ENCODE measurements around the gene MT1H.
"Not testable (repeated sequence)": the region's sequence is repeated elsewhere in the genome, so short reads cannot be mapped to it uniquely, and the experiment has no call there.

MT1H gene

GRCh38 chr16:56684256-56684925 lies 14.8 kb downstream of the MT1H start:
- no peak for DNase-seq

- DNase-seq = no peak
Measured at GRCh38 chr16:56684926-56685590, 15.4 kb downstream of the MT1H start.

DNA sequence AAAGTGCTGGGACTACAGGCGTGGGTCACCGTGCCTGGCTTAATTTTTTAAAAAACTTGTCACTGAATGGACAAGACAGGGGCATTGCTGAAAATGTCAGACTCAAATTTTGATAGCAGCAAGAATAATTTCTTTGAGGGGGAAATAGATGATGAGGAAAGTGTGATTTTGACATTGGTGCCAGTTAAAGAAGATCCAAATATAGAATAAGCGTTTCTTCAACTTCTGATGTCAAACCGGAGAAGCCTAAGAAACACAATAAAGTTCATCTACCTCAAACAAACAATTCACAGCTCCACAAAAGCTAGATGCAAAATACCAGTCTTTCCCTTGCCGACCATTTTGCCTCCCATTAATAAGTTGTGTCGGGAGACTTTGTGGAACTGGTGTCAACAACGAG lies 17.1 kb downstream of the MT1H start:
- no peak for DNase-seq

- no peak for DNase-seq
Measured at GRCh38 chr16:56688762-56689161, 19.1 kb downstream of the MT1H start.

DNA sequence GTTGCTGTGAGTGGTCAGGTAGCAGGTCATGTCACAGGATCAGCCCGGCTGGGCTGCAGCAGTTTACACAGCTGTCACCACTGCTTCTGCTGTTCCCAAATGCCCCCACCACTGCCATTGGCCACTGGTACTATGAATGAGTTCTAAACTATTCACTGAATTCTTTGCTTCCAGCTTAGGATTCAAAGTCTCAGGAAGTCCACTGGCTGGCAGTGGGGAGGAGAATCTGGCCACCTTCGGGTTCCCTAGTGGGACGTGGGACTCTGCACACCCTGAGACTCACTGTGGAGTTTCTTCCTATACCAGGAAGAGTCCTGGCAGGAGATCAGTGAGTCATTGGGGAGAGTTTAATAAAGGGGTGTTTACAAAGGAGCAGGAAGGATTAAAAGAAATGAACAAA lies 19.6 kb downstream of the MT1H start:
- no peak for DNase-seq

- no peak for DNase-seq
Measured at GRCh38 chr16:56690420-56691122, 21.0 kb downstream of the MT1H start.

DNA sequence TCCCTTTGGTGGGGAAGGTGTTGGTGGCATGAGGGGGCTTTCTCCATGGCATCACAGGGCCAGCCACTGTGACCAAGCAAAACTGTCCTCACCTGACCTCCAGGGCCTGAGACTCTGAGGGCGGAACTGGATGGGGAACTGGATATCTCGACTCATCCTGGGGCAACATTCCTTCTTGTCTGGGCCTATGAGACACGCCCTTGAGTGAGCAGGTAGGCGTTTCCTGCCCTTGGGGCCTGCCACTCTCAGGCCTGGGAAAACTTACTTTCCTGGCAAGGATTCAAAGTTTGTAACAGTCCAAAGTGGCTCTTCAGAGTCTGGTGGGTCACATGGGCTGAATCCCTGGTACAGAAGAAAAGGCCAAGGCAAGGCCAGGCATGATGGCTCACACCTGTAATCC lies 22.3 kb downstream of the MT1H start:
- DNase-seq = no peak

- DNase-seq = no peak
Measured at GRCh38 chr16:56695246-56695645, 25.6 kb downstream of the MT1H start.

DNA sequence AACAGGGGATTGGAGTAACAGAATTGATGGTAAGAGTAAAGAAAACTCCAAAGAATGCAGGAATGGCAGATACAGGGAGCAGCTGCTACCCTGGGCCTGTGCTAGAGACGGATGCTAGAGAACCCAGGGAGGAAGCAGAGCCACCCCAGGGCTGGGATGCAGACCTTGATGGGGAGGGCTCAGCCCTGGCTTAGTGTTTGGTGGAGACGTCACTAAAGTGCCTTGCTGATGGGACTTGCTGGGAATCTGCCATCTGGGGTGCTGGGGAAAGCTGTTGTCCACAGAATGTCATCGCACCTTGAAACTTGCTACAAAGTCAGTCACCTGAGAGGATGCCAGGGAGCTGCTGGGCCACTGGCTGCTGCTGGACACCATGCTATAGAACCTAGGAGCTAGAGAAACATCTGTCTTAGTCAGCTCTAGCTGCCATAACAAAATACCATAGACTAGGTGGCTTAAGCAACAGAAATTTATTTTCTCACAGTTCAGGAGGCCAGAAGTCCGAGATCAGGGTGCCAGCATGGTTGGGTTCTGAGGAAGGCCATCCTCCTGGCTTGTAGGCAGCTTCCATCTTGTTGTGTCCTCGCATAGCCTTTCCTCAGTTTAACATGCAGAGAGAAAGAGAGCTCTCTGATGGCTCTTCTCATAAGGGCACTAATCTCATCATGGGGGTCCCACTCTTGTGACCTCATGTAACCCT lies 28.0 kb downstream of the MT1H start:
- no peak for DNase-seq

- DNase-seq = no peak
Measured at GRCh38 chr16:56700195-56700594, 30.6 kb downstream of the MT1H start.

DNA sequence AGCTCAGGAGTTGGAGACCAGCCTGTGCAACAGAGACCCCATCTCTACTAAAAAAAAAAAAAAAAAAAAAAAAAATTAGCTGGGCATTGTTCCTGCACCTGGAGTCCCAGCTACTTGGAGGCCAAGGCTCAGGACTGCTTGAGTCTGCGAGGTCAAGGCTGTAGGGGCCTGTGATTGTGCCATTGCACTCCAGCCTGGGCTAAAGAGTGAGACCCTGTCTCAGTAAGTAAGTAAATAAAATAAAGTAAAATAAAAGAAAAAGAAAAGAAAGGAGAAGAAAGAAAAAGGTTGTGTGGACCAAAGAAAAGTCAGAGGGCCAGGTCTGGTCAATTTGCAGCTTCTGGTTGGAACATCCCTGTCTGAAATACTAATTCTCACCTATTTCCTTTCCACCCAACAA lies 31.0 kb downstream of the MT1H start:
- DNase-seq = no peak

DNA sequence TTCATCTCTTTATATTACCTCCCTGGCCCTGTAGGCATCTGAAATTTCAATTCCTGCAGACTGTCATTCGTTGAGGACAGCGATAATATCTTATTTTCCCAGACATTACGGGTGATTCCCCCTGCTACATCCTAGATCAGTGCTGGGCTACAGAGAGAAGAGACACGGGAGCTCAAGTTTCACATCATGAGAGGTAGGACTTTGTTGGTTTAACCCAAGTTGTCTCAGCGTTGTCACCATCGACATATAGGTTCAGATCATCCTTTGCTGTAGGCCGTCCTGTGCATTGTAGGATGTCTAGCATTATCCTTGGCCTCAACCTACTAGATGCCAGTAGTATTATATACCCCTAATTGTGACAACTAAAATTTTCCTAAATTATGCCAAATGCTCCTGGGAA lies 31.9 kb downstream of the MT1H start:
- no peak for DNase-seq

- no peak for DNase-seq
Measured at GRCh38 chr16:56702836-56703235, 33.2 kb downstream of the MT1H start.

- no peak for DNase-seq
Measured at GRCh38 chr16:56708525-56709442, 39.2 kb downstream of the MT1H start.

GRCh38 chr16:56709443-56710040 lies 39.9 kb downstream of the MT1H start:
- no peak for DNase-seq

DNA sequence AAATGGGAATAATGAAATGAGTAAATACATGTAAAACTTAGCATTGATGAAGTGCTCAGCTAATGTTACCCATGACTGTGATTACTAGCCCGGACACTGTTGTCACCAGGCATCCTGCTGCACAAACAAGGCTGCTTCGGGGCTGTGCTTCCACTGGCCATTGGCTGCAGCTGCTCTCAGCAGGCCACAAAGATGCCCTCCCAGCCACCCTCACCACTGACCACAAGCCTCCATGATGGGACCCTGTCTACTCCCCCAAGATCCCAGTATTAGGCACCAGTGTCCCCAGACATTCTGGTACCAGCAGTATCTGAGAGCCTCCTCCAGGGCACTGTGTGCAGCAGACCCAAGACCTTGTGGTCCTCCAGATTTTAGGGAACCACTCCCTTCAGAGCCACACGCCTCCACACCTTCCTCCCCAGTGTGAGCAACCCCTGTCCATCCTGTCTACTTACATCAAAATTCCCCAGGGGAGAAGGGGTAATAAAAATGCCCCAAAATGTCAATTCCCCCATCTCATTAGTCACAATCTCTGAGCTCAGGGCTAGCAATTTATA lies 40.6 kb downstream of the MT1H start:
- no peak for DNase-seq

GRCh38 chr16:56711862-56712261 lies 42.2 kb downstream of the MT1H start:
- DNase-seq = no peak

- DNase-seq = no peak
Measured at GRCh38 chr16:56713794-56714193, 44.2 kb downstream of the MT1H start.

DNA sequence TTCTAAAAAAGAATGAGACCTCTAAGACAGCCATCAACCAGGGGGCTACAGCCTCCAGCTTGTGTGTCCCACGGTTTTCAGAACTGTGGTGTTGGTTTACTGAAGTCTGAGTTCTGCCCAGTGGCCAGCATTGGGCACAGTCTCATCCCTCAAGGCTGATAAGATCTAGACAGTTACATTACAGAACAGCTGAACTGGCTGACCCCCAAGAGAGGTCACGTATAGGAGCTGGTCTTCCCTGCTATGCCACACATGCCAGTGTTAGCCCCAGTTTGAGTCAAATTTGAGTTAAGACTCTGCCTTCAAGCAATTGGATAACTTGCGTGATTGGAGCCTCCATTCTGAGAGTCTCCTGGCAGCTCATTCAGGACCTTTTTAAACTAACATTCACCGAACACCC lies 45.5 kb downstream of the MT1H start:
- no peak for DNase-seq

GRCh38 chr16:56716761-56717160 lies 47.1 kb downstream of the MT1H start:
- no peak for DNase-seq

DNA sequence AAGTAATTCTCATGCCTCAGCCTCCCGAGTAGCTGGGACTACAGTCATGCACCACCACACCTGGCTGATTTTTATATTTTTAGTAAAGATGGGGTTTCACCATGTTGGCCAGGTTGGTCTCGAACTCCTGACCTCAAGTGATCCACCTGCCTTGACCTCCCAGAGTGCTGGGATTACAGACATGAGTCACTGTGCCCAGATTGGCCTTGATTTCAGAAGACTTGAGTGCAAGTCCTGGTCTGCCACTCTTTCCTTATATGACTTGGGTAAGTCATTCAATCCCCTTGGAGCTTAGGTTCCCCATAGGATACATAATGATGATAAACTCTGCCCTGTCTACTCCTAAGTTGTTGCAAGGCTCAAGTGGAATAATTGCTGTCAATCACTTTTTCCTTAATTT lies 47.9 kb downstream of the MT1H start:
- DNase-seq = not testable (repeated sequence)

Data from right kidney (tissue), 1 donor.